Measurements from ENCODE around the gene PTCD2.
A peak's percentile ranks its signal among the peaks of the same experiment; 100 is the strongest.

Gene PTCD2

DNA sequence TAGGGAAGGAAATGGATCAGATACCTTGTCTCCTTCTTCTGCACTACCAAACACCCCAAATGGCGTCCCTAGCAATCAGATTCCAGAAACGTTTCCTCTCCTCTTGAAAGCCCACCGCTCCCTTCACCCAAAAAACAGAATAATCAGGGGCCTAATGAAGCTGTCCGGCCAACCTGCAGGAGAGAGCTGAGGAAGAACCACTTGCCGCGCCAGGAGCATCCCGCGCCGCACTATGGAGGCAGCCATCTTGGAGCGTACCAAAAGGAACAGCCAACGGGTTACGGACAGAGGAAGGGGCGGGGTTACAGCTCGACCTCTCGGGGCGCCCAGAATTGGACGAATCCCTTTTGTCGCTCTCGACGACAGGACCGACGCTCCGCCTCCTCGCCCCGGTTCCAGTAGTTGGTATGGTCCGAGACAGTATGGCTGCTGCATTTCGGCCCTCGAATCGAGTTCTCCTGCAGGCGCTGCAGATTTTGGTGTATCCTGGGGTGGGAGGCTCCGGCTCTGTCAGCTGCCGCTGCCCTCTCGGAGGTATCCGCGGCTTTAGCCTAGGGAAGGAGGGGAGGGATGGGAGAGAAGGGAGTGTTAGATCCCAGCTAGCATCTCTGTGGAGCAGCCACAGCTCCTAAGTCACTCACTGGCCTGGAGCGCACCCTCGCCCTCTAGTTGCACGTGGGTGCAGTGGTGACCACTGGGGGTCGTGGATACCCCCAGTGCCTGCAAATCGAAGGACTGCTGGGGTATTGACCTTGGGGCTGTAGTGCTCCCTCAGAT is at the start of gene PTCD2, which contains the start of gene MRPS27:
Gene PTCD2, plus strand, starts transcription at position 398 of the 777 bp plus-strand sequence. Its CDS starts 10 bp downstream, at position 408.
Gene MRPS27, minus strand, starts transcription at position 265 of the 777 bp plus-strand sequence. Its CDS starts 19 bp downstream, at position 246.
- DNase-seq (ENCODE audit: low read depth in 2 of 2): peak; percentile 83 to 92

GRCh38 chr5:72271702-72272101 is 48.5 kb upstream of the PTCD2 start:
- DNase-seq (ENCODE audit: low read depth in 2 of 2): no peak

DNA sequence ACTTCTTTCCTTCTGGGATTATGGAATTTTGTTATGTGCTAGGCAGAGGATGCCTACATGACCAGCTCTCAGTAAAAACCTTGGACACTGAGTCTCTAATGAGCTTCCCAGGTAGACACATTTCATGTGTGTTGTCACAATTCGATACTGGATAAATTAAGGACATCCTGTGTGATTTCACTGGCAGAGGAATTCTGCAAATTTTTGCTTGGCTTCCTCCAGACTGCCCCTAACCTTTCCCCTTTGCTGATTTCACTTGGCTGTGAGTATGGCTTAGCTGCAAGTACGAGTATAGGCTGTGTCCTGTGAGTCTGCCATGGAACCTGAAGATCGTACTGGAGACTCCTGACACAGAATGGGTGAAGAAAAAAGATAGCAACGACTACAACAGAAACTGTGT is 47.8 kb upstream of the PTCD2 start:
- DNase-seq (ENCODE audit: low read depth in 2 of 2): no peak

DNA sequence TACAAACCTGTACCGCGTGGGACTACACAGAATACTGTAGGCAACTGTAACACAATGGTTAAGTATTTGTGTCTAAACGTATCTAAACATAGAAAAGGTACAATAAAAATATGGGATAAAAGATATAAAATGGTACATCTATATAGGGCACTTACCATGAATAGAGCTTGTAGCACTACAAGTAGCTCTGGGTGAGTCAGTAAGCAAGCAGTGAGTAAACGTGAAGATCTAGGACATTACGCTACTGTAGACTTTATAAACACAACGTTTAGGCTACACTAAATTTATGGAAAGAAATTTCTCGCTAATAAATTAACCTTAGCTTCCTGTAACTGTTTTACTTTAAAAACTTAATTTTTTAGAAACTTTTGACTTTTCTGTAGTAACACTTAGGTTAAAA is 46.6 kb upstream of the PTCD2 start:
- no peak for DNase-seq (ENCODE audit: low read depth in 2 of 2)

DNA sequence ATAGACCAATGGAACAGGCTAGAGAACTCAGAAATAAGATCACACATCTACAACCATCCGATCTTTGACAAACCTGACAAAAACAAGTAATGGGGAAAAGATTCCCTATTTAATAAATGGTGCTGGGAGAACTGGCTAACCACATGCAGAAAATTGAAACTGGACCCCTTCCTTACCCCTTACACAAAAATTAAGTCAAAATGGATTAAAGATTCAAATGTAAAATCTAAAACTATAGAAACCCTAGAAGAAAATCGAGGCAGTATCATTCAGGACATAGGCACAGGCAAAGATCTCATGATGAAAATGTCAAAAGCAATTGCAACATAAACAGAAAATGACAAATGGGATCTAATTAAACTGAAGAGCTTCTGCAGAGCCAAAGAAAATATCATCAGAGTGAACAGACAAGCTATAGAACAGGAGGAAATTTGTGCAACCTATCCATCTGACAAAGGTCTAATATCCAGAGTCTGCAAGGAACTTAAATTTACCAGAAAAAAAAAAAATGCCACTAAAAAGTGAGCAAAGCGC is 43.9 kb upstream of the PTCD2 start:
- DNase-seq (ENCODE audit: low read depth in 2 of 2): no peak

GRCh38 chr5:72280581-72281069 is 39.5 kb upstream of the PTCD2 start:
- no peak for DNase-seq (ENCODE audit: low read depth in 2 of 2)

DNA sequence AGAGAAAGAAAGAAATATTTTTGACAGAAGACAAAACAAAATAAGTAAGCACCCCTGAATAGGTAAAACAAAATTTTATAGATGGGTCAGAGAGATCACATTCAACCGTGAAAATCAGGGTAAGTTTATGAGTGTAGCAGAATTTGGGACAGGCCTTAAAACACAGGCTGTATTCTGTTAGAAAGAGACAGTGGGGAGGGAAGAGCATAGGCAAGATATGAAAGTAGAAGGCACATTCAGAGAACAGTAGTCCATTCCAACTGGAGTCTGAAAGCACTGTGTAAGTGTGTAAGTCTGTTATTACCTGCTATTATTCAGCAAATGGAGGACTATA is 38.8 kb upstream of the PTCD2 start:
- no peak for DNase-seq (ENCODE audit: low read depth in 2 of 2)

- DNase-seq (ENCODE audit: low read depth in 2 of 2): no peak
Observed at GRCh38 chr5:72281764-72282499, 38.2 kb upstream of the PTCD2 start.

GRCh38 chr5:72282878-72283277 is 37.3 kb upstream of the PTCD2 start:
- no peak for DNase-seq (ENCODE audit: low read depth in 2 of 2)

DNA sequence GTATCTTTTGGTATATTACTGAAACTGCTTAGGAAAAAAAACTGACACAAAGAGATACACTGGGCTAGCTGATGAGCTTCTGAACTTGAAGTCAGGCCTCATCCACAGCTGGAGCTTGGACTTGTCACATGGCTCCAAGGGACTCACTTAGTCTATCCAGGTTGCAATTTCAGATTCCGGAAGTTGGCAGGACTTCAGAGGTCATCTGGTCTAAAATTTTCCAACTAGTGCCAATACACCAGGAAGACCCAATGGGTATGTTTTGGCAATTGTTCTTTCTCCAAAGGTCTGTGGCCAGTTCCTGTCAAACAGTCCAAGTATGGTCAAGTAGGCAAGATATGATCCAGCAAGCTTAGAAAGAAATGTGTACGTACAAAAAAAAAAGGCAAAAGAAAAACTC is 36.8 kb upstream of the PTCD2 start:
- no peak for DNase-seq (ENCODE audit: low read depth in 2 of 2)

GRCh38 chr5:72284559-72285423 is 35.4 kb upstream of the PTCD2 start:
- no peak for DNase-seq (ENCODE audit: low read depth in 2 of 2)

DNA sequence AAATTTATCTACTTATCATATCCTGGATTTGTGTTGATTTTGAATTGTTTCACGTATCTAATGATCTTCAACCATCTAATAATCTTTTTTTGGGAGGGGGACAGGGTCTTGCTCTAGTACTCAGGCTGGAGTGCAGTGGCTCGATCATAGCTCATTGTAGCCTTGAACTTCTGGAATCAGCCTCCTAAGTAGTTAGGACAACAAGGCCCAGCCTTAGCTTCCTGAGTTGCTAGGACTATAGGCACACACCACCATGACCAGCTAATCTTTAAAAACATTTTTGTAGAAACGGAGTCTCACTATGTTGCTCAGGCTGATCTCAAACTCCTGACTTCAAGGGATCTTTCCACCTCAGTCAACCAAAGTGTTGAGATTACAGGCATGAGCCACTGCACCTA is 34.8 kb upstream of the PTCD2 start:
- DNase-seq (ENCODE audit: low read depth in 2 of 2): no peak

GRCh38 chr5:72286798-72287197 is 33.4 kb upstream of the PTCD2 start:
- no peak for DNase-seq (ENCODE audit: low read depth in 2 of 2)

DNA sequence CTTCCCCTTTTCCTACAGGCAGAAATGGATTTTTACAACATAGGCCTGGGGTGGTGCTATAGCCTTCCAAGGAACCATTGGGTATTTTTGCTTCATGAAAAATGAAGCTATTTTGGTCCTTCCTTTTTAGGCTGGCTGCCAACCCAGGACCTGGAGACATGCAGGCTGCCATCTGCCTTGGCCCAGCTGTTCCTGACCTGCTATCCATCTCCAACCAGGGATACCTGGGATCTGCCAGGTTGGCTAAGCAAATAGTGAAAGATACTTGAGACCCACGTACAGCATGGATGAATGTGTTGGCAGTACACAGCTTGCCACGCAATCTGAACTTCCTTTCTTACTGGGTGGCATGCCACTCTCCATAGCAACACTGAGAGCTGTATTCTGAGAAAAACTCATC is 31.2 kb upstream of the PTCD2 start:
- no peak for DNase-seq (ENCODE audit: low read depth in 2 of 2)

- no peak for DNase-seq (ENCODE audit: low read depth in 2 of 2)
Observed at GRCh38 chr5:72290356-72291133, 29.6 kb upstream of the PTCD2 start.

DNA sequence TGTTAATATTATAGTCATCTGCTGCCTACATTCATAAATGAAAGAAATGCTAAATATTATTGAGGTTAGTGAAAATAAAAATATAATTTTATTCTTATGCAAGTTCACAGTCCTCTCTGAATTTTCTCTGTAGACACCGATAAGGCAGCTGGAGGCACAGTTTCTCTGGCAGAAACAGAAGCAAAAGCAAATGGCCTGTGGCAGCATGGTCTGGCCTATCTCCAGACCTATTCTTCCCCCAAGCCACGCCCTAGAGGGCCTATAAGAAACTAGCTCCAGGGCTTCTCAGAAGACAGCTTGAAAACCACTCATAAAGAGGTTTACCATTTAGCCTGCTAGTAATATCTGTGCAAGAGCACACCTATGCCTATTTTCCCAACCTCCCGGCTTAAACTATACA is 28.6 kb upstream of the PTCD2 start:
- no peak for DNase-seq (ENCODE audit: low read depth in 2 of 2)

DNA sequence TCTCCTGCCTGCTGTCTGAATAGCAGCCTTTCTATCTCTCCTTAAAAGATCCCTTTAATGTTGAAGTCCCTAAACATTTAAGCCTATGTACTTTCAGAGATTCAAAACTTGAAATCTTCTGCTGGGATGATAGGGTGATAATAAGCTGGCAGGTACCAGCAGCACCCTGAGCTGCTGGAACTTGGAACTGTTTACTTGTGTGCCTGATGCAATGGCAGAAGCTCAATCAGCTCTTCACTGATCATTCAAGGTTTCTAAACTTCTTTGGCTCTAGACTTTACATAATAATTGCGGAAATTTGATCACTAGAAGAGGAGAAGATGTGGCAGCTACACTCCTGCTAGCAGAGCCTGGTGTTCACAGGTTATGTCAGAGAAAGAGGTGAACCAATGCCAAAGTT is 27.8 kb upstream of the PTCD2 start:
- DNase-seq (ENCODE audit: low read depth in 2 of 2): no peak

GRCh38 chr5:72293495-72294055 is 26.6 kb upstream of the PTCD2 start:
- DNase-seq (ENCODE audit: low read depth in 2 of 2): no peak

- DNase-seq (ENCODE audit: low read depth in 2 of 2): no peak
Observed at GRCh38 chr5:72294473-72294872, 25.7 kb upstream of the PTCD2 start.

GRCh38 chr5:72295539-72295938 is 24.6 kb upstream of the PTCD2 start:
- no peak for DNase-seq (ENCODE audit: low read depth in 2 of 2)

GRCh38 chr5:72296256-72296655 is 23.9 kb upstream of the PTCD2 start:
- no peak for DNase-seq (ENCODE audit: low read depth in 2 of 2)

Data from stimulated activated CD8-positive, alpha-beta memory T cell treated with anti-CD3 and anti-CD28 coated beads, Interleukin-15, amount 100 ng/mL, for 4 hours (primary cell).